ENCODE data around the gene SIGMAR1.

SIGMAR1 gene

GRCh38 chr9:34585946-34586669, 51.5 kb downstream of the SIGMAR1 start:
- no peak overlapping the region for H3K4me3 ChIP-seq (ENCODE audit: low read length)
- DNase-seq (ENCODE audit: low read depth): no peak
- TF ChIP-seq CTCF (conservative IDR thresholded peaks at IDR 0.05; ENCODE audit: low read depth, low read length): no peak

- H3K4me3 ChIP-seq (ENCODE audit: low read length): no peak overlapping the region
- TF ChIP-seq CTCF (conservative IDR thresholded peaks at IDR 0.05; ENCODE audit: low read depth, low read length): no peak
- no peak for DNase-seq (ENCODE audit: low read depth)
These were observed 52.6 kb downstream of the SIGMAR1 start for GRCh38 chr9:34584970-34585369.

Measured in retinal pigment epithelial cell (primary cell).